ENCODE measurements around the gene ATP13A5. TPM values are rescaled to one million over a fixed set of nuclear protein-coding genes. Genes with fewer than 3 reads are reported as not detected.

ATP13A5 gene
- total RNA-seq, 1 experiment from 2014 or later: not detected

DNA sequence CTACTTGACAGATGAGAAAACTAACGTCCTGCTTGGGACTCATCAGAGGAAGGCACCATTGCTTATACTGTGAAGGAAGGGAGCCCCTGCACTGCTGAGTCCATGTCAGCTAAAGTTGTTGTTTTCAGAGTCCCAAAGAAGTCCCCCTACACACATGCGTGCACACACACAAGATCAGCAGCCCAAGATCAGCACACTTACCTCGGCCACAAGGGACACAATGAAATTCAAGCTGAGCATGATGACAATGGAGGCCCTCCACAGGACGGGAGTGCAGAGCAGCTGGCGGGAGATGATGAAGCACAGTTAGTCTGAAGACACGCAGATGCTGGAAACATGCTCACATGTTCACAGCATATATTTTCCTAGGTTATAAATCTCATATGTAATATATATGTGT is 28.6 kb upstream of the ATP13A5 start:
- no peak overlapping the region for H4K8ac ChIP-seq (replicated peaks; ENCODE audit: insufficient read length, low read depth, low read length)
- H3K23ac ChIP-seq (ENCODE audit: insufficient read length, low read depth, low read length): no peak overlapping the region
- Mint-ChIP-seq H3K27ac (peak overlapping the region in 1 of 3 experiments; percentile 26; a peak in 1 of 7 replicates), H3K36me3 (ENCODE audit: insufficient read depth in 1 of 3, low read depth in 3 of 3) (no peaks in the 10 kb centered on the region), H3K4me1 (peaks cover 18 to 20% of the 10 kb centered on the region in 2 experiments), H3K9me3 (peaks cover 0 to under 1% of the 10 kb centered on the region in 2 experiments; a peak in 2 of 5 replicates), H3K27me3 (ENCODE audit: low read depth) (no peaks in the 10 kb centered on the region), H3K4me3 (no peak overlapping the region)
- no peak overlapping the region for H3K4me2 ChIP-seq (ENCODE audit: insufficient read depth, insufficient read length, low read length)
- no peak overlapping the region for H2BK120ac ChIP-seq (ENCODE audit: low read depth, low read length, poor library complexity, severe bottlenecking)
- H2BK12ac ChIP-seq (ENCODE audit: insufficient read length, low read depth, low read length): no peak overlapping the region
- TF ChIP-seq, protein P1, sequence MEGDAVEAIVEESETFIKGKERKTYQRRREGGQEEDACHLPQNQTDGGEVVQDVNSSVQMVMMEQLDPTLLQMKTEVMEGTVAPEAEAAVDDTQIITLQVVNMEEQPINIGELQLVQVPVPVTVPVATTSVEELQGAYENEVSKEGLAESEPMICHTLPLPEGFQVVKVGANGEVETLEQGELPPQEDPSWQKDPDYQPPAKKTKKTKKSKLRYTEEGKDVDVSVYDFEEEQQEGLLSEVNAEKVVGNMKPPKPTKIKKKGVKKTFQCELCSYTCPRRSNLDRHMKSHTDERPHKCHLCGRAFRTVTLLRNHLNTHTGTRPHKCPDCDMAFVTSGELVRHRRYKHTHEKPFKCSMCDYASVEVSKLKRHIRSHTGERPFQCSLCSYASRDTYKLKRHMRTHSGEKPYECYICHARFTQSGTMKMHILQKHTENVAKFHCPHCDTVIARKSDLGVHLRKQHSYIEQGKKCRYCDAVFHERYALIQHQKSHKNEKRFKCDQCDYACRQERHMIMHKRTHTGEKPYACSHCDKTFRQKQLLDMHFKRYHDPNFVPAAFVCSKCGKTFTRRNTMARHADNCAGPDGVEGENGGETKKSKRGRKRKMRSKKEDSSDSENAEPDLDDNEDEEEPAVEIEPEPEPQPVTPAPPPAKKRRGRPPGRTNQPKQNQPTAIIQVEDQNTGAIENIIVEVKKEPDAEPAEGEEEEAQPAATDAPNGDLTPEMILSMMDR (conservative IDR thresholded peaks at IDR 0.05): no peak
- no peak overlapping the region for H3K18ac ChIP-seq (ENCODE audit: insufficient read length, low read depth, low read length)
- H3K9ac ChIP-seq (ENCODE audit: extremely low read depth, insufficient read length, low read length): no peak overlapping the region
- WGBS (ENCODE audit: extremely low coverage, insufficient read length, low lambda C conversion rate): no CpG with 5 or more reads among the region's 6 CpGs
- H4K91ac ChIP-seq (ENCODE audit: insufficient read length, low read depth, low read length): no peak overlapping the region
- H3T11ph ChIP-seq (ENCODE audit: low read length): no peak overlapping the region
- H4K20me1 ChIP-seq (ENCODE audit: control insufficient read depth, insufficient read depth, insufficient read length): no peaks in the 10 kb centered on the region
- H3K4ac ChIP-seq (ENCODE audit: low read depth, low read length): no peak overlapping the region
- no peaks in the 10 kb centered on the region for H3K79me1 ChIP-seq (ENCODE audit: insufficient read depth, low read depth, low read length, poor library complexity, severe bottlenecking)
- no peaks in the 10 kb centered on the region for H3K79me2 ChIP-seq (ENCODE audit: insufficient read depth, low read length)
- no peak overlapping the region for H3K27ac ChIP-seq (ENCODE audit: insufficient read length, low read depth, low read length)
- no peak overlapping the region for H2AFZ ChIP-seq (ENCODE audit: low read length)
- no peaks in the 10 kb centered on the region for H3K9me3 ChIP-seq (ENCODE audit: control insufficient read depth, low read depth, low read length)
- H3K27me3 ChIP-seq (ENCODE audit: insufficient read depth, low read length): no peaks in the 10 kb centered on the region
- no peak overlapping the region for H2AK5ac ChIP-seq (ENCODE audit: insufficient read length, low read length)
- H3K14ac ChIP-seq (ENCODE audit: insufficient read depth, low read length): no peak overlapping the region
- H2BK15ac ChIP-seq (ENCODE audit: low read depth, low read length): no peak overlapping the region
- no peak for DNase-seq
- H3K4me1 ChIP-seq (ENCODE audit: insufficient read depth, low read length): peaks cover 4% of the 10 kb centered on the region; the same call in 1 of the 2 replicates
- H2BK20ac ChIP-seq (ENCODE audit: low read depth, low read length, poor library complexity, severe bottlenecking): no peak overlapping the region
- H2BK5ac ChIP-seq (ENCODE audit: insufficient read length, low read length): no peak overlapping the region
- H3K56ac ChIP-seq (ENCODE audit: insufficient read length, low read depth, low read length): no peak overlapping the region
- H4K5ac ChIP-seq (ENCODE audit: insufficient read length, low read depth, low read length): no peak overlapping the region
- no peaks in the 10 kb centered on the region for H3K23me2 ChIP-seq (ENCODE audit: insufficient read length, low read depth, low read length, poor library complexity, severe bottlenecking)
